UCSD-AML1 (cell line): ENCODE measurements around the gene GGACT.
"Not testable (repeated sequence)": the region's sequence is repeated elsewhere in the genome, so short reads cannot be mapped to it uniquely, and the experiment has no call there.

Experiments
- DNase-seq: peaks from one replicate; lab custom pipeline; 2025; ENCODE audit not compliant: unreplicated experiment; lab: John Stamatoyannopoulos, UW

GGACT gene

DNA sequence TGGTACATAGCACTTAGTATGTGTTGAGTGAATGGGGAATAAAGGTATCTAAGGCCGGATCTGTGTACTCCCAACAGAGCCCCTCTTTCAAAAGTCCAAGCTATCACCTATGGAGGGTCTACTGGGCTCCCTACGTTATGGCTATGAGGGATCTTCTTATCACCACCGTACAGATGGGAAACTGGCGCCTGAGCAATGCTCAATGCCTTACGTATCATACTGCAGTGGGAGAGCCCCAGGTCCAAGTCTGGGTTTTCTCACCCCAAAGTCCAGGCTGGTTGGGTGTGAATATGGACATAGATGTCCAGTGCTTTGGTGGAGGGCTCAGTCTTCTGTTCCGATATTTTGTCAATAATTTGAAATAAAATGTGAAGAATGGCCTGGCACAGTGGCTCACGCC, 13.1 kb upstream of the GGACT start:
- DNase-seq = no peak

DNA sequence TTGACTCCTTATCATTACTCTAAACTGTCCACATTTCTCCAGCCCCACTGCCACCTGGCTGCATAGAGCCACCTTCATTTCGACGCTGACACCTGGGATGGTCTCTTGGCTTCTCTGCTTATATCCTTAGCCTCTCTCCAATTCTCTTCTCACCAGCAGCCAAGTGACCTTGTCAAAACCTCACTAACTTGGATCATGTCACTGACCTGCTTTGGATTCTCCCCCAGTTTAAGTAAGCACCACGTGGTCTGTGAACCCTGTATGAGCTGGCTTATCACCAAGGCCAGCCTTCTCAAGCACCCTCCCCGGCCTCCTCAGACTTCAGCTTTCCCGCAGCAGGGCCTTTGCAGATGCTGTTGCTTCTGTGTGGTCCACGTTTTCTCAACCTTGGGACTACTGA, 12.3 kb upstream of the GGACT start:
- no peak for DNase-seq

DNA sequence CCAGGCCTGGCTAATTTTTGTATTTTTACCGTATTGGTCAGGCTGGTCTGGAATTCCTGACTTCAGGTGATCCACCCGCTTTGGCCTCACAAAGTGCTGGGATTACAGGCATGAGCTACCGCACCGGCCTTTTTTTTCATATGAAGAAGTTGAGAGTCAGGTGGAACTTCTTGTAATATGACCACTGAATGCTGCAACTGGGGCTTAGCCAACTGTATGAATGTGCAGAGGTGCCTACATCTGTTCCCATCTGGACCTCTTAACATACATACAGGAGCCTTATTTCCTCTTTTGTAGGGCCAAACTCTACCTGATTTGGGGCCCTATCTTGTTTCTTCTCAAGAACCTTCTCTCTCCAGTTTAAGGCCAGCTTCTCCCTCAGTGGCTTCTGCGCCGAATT, 11.9 kb upstream of the GGACT start:
- DNase-seq = no peak

DNA sequence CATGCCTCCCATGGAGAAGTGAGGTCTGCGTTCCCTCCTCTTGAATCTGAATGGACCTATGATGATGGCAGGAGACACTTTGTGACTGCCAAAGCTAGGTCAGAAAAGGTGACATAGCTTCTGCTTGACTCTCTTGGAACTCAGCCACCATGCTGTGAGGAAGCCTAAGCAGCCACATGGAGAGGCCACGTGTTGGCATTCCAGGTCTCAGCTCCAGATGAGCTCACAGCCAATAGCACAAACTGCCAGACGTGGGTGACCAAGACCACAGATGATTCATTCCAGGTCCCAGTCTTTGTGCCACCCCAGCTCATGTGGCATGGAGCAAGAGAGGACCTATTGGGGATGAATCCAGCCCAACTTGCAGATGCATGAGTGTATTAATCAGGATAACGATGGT, 8.7 kb upstream of the GGACT start:
- DNase-seq = no peak

DNA sequence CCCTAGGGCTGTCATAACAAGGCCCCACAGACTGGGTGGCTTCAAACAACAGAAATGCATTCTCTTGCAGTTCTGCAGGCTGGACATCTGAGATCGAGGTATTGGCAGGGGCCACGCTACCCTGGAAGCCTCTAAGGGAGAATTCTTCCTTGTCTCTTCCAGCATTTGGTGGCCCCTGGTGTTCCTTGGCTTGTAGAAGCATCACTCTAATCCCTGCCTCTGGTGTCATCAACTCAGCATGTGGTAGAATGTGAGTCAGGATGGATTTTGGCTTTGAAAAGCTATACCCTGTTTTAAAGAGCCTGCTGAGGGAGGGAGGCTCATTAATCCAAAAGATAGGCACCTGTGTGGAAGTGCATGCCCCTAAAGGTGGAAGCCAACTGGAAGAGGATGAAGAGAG, 7.9 kb upstream of the GGACT start:
- DNase-seq = no peak

DNA sequence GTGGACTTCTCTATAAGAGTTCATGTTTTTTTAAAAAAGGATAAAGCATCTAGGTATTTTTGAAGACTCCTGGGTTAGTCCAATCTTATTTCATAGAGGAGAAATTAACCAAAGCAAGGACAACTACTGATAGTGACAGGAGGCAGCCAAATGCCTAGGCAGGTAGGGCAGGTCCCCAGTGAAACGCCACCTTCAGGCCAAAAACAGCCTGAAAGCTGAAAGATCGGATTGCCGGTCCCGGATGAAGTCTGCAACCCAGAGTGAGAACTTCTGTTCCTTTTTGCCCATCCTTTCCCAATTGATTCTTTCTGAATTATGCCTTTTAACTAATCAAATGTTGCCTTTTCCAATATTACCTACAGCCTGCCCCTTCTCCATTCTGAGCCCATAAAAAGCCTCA, 6.1 kb upstream of the GGACT start:
- DNase-seq = no peak

DNA sequence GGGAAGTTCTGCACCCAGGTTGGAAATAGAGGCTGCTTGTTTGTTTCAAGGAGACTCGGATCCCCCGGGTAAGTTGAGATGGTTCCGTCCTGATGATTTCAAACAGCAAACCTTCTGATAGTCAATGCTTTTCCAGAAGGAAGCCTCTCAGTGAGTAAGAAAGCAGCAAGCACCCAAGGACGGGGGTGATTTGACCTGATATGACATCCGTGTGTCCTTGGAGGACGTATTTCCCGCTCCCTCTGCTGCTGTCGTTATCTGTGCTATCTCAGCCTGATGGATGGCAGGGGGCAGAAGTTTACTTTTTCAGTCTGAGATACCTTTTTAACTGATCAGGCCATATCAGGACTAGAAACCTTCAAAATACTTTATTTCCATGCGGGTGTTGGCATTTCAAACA, 5.7 kb upstream of the GGACT start:
- DNase-seq = no peak

DNA sequence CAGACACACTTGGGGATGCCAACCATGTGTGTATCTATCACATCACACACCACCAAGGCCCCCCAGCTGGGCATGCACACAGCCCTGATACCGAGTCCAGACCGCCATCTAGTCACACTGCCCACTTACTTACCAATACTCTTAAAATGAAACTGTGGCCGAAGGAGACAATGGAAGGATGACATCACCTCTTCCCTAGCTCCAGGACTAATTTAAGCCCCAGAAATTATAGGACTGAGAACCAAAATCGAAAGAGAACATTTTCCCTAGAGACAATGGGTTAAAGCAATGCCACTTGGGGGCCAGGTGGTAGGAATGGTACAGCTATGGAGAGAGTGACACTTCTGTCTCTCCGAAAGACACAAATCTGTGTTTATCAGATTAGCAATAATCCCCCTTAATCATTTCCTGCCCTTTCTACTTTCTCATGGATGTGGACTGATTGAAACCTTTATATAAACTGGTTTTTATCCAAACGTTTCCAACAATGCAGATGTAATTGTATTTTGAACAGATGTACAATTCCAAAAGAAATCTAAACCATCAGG, 663 bp upstream of the GGACT start:
- no peak for DNase-seq

DNA sequence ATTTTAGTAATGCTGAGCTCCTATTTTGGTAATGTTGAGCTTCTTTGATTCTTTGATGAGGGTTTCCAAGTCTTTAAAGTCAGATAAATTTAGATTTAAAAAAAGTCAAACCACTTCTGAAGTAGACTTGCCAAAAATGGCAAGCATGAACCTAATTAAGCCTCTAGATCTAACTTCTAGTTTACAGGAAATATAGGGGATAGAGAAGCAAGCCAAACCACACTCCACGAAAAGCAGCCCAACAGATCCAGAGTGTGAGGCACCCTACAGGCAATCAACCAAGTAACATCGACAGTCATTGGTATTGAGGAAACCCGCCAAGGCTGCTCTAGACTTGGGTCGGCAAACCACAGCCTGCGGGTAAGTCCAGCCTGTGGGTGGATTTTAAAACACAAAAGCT, 3.7 kb downstream of the GGACT start:
- DNase-seq = no peak

DNA sequence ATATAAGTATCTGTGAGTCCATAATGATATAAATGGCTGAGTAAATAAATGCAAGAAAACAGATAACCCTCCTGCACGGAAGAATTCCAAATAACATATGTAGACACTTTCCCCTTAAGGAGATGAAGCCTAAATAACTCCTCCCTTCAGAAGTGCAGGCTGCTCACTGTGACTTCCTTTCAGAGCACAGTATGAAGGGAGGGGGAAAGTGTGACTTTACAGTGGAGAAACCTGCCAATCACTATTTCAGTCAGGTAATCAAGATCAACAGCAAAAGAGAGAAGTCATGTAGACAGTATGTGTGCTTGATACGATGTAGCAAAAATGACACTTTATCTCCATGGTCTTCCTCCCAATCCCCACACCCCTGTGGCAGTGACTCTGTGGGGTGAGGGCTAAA, 7.1 kb downstream of the GGACT start:
- DNase-seq = no peak

DNA sequence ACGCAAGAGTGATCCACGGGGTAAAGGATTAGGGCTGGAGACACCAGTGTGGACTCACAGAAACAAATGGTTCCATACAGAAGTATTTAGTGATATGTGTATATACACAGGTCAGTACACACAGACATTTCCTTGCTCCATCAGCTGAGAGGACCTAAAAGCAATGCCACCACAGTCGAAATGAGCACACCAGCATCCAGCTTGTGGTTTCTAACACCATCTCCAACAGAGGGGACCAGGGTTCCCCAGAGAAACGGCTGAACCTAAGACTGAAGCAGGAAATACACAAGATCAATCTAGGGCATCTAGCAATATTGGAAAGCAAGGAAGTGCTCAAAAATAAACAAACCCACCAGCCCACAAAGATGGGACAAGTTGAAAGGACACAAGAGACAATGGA, 7.6 kb downstream of the GGACT start:
- no peak for DNase-seq

DNA sequence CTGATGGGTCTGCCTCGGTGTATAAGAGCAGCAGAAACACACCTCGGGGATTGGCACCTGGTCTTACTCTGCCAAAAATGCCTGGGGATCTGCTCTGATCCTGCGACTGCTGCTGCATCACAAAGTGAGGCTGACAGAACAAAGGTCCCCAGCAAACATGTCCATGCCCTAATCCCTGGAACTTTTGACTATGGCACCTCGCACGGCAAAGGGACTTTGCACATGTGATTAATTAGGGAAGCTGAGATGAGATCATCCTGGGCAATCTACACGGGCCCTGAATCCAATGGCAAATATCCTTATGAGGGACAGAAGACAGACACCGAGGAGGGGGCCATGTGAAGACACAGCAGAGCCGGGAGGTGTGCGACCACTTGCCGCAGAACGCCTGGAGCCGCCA, 8.5 kb downstream of the GGACT start:
- DNase-seq = no peak

DNA sequence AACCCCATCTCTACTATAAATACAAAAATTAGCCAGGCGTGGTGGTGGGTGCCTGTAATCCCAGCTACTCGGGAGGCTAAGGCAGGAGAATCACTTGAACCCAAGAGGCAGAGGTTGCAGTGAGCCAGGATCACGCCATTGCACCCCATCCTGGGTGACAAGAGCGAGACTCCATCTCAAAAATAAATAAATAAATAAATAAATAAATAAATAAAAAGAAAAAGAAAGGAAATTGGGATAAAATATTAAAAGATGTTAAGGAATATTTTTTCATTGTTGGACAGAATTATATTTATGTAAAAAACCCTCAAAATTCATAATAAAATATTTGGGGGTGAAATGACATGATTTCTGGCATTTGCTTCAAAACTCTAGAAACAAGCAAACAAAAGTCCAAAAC, 11.3 kb downstream of the GGACT start:
- DNase-seq = not testable (repeated sequence)

DNA sequence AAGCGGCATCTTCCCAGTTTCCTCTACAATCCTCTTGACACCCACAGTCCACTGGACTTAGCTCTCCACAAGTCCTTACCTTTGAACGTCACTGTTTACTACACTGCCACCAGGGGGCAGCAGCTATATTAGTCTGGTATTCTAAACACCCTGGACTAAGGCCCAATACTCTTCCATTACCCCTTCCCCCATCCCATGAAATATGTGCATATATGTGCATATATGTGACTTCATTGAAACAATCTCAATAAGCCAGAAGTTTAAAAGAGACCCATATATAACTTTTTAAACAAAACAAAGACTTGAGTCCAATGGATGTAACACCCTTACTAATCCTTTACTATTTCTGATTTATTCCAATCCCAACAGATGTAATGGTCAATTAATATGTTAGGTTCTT, 15.5 kb downstream of the GGACT start:
- DNase-seq = peak; percentile 51

DNA sequence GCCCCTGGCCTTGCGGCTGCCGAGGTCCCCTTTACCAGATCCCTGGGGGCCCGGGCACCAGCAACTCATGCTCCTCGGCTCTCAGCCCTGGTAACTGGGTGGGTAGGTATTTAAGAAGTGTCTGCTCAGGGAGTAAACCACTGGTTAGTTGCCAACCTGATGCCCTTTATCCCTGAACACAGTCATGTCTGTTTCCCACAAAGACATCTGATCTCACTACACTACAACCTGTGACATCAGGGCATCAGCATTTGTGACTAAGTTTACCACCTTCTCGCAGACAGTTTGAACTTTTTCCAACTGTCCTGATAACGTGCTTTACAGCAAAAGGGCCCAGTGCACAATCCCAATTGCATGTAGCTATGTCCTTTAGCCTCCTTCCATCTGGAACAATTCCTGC, 22.0 kb downstream of the GGACT start:
- no peak for DNase-seq

DNA sequence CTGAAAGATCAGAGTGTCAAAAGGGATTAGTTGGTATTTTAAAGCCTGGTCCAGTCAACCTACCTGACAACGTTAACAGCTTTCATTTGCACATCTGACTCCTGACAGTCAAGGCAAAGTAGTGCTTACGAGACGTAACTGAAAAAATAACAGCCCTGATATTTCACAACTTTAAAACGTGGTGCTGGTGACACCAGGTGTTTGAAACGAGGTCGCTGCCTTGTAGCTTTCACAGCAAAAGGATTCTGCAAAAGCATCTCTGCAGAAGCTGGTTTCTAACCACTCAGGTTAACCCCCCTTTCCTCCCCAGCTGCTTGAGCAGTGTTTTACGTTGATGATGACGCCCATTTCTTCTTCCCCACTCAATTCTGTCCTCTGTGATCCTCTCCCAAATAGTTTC, 23.3 kb downstream of the GGACT start:
- no peak for DNase-seq

DNA sequence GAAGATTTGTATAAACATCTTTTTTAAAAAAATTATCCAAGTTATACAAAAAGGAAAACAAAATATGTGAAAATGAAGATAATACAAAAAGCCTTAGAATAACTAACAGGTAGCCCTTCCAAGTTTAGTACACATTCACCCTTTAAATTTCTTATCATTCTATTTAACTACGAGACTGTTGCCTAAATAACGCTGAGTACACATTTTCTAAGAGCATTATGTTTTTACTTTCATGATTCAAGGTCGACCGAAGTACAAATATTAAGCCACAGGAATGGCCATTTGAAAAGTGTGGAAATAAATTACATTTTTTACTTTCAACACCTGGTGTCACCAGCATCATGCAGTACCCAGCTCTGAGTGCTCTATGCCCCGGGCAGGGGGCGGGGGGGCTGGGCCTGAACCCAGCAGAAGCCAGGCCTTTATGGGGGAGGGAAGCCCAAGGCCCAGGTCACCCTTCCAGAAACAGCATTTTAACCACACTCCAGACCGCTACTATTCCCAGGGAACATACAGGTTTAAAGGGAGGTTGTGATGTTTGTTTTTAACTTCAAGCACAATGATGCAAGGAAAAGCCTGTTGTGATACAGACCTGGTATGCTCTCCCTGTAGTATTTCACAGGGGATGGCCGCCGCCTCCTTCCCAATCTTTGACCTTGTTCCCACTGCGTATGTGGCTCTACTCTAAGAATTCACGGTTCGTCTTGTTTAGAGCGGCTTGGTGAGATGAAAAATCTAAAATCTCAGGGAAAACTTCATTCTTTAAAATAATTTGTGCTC, 24.0 kb downstream of the GGACT start:
- no peak for DNase-seq

DNA sequence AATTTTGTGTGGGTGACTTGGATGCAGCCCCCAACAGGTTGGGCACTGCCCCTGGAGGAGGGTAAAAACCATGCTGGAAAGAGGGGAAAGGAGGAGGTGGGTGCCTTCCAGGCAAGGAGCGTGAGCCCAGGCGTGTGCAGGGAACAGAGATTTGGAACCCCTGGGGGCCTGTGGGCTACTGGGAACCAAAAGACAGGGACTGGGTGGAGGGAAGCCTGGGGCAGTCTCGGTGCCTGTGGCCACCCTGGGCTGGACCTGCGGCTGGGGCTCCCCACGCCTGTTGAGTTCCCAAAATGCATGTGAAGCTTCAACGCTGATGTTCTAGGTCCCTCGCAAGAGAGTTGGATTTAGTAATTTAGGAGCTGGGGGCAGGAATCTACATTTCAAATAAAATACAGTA, 24.8 kb downstream of the GGACT start:
- no peak for DNase-seq

DNA sequence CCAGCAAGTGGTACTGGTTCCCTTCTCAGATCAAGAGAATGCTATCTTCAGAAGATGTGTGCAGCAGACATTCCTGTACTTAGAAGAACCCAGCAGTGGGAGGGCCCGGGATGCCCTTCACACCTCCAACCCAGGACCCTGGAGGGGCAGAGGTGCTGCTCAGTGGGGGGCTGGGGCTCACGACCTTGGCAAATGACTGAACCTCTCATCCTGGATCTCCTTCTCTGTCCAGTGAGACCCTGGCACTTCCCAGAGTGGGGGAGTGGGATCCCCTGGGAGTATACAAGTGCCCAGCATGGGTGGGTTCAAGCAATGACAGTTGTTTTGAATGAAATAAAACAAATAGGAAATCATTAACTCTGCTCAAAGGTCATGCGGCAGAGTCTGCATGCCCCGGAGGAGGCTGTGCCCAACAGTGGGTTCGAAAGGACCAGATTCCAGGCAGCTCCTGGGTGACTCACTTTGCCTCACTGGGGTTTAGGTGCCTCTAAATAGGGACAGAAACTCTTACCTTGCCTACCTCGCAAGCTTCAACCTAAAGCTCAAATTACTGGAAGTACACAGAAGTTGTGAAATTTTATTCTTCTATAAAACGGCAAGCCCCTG, 26.9 kb downstream of the GGACT start:
- DNase-seq = no peak

DNA sequence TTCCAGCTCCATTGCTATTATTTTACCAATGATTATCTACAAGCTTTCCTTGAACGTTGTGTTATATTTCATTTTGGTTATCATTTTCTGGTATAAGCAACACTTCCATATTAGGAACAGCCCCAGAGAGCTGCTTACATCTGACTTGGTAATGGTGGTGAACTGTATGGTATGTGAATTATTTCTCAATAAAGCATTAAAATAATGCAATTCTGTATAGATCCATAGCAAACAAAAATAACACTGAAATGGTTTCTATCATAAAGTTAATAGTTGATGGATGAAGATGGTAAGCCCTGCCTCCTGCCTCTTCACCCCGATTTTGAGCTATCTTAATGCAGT, 27.5 kb downstream of the GGACT start:
- DNase-seq = no peak

DNA sequence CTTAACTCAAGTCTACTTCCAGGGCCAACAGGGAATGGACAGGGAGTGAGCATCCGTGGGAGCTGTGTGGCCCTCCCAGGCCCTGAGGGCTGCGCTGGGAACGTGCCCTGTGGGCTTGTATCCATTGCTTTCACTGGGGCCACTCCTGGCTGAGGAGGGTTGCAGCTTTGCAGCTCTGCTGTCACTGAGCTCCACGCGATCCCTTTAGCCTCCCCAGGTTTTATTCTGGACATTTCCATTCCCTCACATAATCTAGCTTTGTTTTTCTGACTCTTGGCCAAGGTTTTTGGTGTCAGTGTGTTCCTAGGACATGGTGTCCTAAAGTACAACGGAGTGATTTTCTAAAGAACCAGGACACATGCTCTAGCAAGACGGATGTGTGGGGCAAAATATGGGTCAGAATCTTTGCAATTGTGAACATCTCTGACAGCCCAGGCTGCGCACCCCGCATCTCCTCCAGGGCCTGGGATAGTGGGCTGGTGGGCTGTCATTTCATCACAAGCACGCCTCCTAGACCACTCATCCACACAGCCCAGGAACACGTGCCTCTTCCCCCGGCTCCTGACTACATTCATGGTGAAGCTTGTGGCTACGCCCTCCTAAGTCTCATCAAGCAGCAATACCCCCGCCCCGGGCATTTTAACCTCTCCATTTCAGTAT, 28.0 kb downstream of the GGACT start:
- DNase-seq = no peak

DNA sequence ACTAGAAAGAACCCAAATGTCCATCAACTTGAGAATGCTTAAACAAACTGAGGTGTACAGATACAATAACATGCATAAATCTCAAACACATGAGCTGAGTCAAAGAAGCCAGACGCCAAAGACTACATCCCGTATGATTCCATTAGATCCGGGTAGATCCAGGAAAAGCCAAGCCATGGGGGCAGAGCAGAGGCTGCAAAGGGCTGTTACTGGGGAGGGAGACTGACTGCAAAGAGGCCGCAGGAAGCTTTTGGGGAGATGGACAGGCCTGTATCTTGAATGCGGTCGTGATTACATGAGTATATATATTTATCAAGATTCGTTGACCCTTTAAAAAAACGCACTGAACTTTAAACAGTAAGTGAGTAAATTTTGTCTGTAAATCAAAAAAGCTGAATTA, 28.7 kb downstream of the GGACT start:
- no peak for DNase-seq
